Measurements from ENCODE around the gene HAUS7. TPM values are rescaled to one million over a fixed set of nuclear protein-coding genes. Genes with fewer than 3 reads are reported as not detected.

Gene HAUS7
- polyA plus RNA-seq, 2 of the 4 experiments (the other 2 are of a cell fraction): 39.1 to 53.6 TPM

DNA sequence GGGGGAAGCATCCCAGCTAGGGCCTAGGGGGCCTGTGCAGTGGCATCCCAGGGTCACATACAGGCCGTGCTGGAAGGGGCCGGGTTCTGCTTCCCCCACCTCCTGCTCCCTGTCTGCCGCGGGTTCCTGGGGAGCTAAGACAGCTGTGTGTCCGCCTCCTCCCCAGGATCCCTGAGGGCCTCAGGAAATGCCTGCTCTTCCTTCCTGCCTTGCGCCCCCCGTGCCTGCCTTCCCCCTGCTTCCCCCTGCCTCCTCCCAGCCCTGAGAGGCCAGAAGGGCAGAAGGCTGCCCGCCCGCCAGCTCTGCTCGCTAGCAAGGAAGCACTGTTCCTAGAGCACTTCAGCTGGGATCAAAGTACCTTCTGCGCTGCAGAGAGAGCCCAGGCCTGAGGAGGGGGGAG, 21.5 kb upstream of the HAUS7 start:
- POLR2A ChIA-PET: no interaction called here
- H3K4me2 ChIP-seq: no peak overlapping the region
- FAIRE-seq: no peak
- ATAC-seq: no peak
- DNase-seq (ENCODE audit: low read depth in 1 of 2, low spot score in 1 of 2): no peak
- H3K27ac ChIP-seq: no peak overlapping the region
- CTCF ChIA-PET: interaction anchor here (0.7 to 5.0 kb wide), 8 partner anchors 11 to 459 kb away, joined by 3 to 36 read pairs (median 9); partner anchors contain the start of gene HAUS7
- TF ChIP-seq MAZ (IDR thresholded peaks at IDR 0.05; ENCODE audit: borderline replicate concordance, low read depth, low read length): no peak
- TF ChIP-seq PBX3 (IDR thresholded peaks at IDR 0.05): no peak
- no peak for TF ChIP-seq EHMT2 (IDR thresholded peaks at IDR 0.05; ENCODE audit: low read depth)
- no peak for TF ChIP-seq ELK1 (IDR thresholded peaks at IDR 0.05; ENCODE audit: low read depth, low read length)
- no peak for TF ChIP-seq CHD2 (IDR thresholded peaks at IDR 0.05; ENCODE audit: low read length, partially characterized antibody)
- TF ChIP-seq, protein P1, sequence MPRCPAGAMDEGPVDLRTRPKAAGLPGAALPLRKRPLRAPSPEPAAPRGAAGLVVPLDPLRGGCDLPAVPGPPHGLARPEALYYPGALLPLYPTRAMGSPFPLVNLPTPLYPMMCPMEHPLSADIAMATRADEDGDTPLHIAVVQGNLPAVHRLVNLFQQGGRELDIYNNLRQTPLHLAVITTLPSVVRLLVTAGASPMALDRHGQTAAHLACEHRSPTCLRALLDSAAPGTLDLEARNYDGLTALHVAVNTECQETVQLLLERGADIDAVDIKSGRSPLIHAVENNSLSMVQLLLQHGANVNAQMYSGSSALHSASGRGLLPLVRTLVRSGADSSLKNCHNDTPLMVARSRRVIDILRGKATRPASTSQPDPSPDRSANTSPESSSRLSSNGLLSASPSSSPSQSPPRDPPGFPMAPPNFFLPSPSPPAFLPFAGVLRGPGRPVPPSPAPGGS (IDR thresholded peaks at IDR 0.05): no peak
- no peak for TF ChIP-seq ZC3H11A (IDR thresholded peaks at IDR 0.05)
- no peak for TF ChIP-seq ZFP36 (IDR thresholded peaks at IDR 0.05; ENCODE audit: borderline replicate concordance, partially characterized antibody)
- TF ChIP-seq JUNB (IDR thresholded peaks at IDR 0.05): no peak
- no peak for TF ChIP-seq HES2 (IDR thresholded peaks at IDR 0.05)
- no peak for TF ChIP-seq TP53 (CRISPR knock-in tag; IDR thresholded peaks at IDR 0.05)
- TF ChIP-seq NFE2L2 (conservative IDR thresholded peaks at IDR 0.05; ENCODE audit: low read length): no peak
- TF ChIP-seq NPAS2 (CRISPR knock-in tag; IDR thresholded peaks at IDR 0.05; ENCODE audit: borderline replicate concordance): no peak
- no peak for TF ChIP-seq CBX2 (IDR thresholded peaks at IDR 0.05; ENCODE audit: borderline replicate concordance, low read depth)
- TF ChIP-seq SREBF2 (IDR thresholded peaks at IDR 0.05): no peak
- no peak for TF ChIP-seq JUN (IDR thresholded peaks at IDR 0.05)
- no peak for TF ChIP-seq CTCF (IDR thresholded peaks at IDR 0.05)
- TF ChIP-seq CHD4 (IDR thresholded peaks at IDR 0.05; ENCODE audit: borderline replicate concordance): no peak
- H3K4me1 ChIP-seq: peaks cover 9% of the 10 kb centered on the region; the same call in 1 of the 3 replicates
- no peaks in the 10 kb centered on the region for H3K9me3 ChIP-seq
- no peak overlapping the region for H3K4me3 ChIP-seq
- 84% methylated on average over 6 of the region's 11 CpGs for WGBS (ENCODE audit: missing lambda C conversion rate)

GRCh38 chrX:153491351-153491914, 21.1 kb upstream of the HAUS7 start:
- Histone ChIP-seq H3K4me3 (no peak overlapping the region), H3K9me3 (no peaks in the 10 kb centered on the region), H3K4me1 (peaks cover 9% of the 10 kb centered on the region; the same call in 1 of the 3 replicates), H3K27ac (no peak overlapping the region), H3K4me2 (no peak overlapping the region)
- no peak for FAIRE-seq
- 80% methylated on average over 2 of the region's 10 CpGs for WGBS (ENCODE audit: missing lambda C conversion rate)
- no peak for TF ChIP-seq CHD2 (IDR thresholded peaks at IDR 0.05; ENCODE audit: low read length, partially characterized antibody)
- no peak for TF ChIP-seq REST (IDR thresholded peaks at IDR 0.05)
- TF ChIP-seq BHLHE40 (IDR thresholded peaks at IDR 0.05; ENCODE audit: low read depth, low read length): no peak
- no peak for TF ChIP-seq USF2 (IDR thresholded peaks at IDR 0.05)
- TF ChIP-seq TFCP2L1 (CRISPR knock-in tag; IDR thresholded peaks at IDR 0.05): no peak
- CTCF ChIA-PET: interaction anchor here (0.7 to 5.0 kb wide), 7 partner anchors 11 to 459 kb away, joined by 3 to 36 read pairs (median 9); partner anchors contain the start of gene HAUS7
- no peak for DNase-seq (ENCODE audit: low read depth in 1 of 2, low spot score in 1 of 2)
- POLR2A ChIA-PET: no interaction called here
- ATAC-seq: peak in 1 of 2 experiments; percentile 10; a peak in 2 of 6 replicates

All from A549 (cell line).